ENCODE results near the gene ORC6. TPM values are rescaled to one million over a fixed set of nuclear protein-coding genes. Genes with fewer than 3 reads are reported as not detected.

Gene ORC6
- total and polyA plus RNA-seq, 9 of the 15 experiments (the other 6 are each of a cell fraction or from before 2014, with no cell fraction given), result 18.7 to 71.4 (median 47.0) TPM

DNA sequence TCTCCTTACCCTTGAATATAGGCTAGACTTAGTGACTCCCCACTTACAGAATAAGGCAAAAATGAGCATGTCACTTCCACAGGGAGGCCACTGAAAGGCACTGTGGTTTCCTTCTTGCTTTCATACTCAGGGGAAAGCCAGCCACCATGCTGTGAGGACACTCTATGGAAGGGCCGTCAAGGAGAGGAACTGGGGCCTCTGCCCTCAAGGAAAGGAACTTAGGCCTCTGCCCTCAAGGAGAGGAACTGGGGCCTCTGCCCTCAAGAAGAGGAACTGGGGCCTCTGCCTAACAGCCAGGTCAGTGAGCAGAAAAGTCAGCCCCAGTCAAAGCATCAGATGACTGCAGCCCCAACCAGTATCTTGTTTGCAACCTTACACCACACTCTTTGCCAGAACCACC, 30.5 kb upstream of the ORC6 start:
- no peak overlapping the region for H3K4me2 ChIP-seq (ENCODE audit: insufficient read depth, low read length)
- ChIA-PET POLR2A (interaction anchor here (0.6 to 1.2 kb wide), 2 partner anchors 10 to 29 kb away, joined by 3 read pairs; no protein-coding TSS in a partner anchor), CTCF (ENCODE audit: low intra/inter-chr PET ratio) (no interaction called here)
- no peaks in the 10 kb centered on the region for H3K79me2 ChIP-seq (ENCODE audit: control insufficient read depth, insufficient read depth, low read length)
- no peaks in the 10 kb centered on the region for H3K27me3 ChIP-seq (ENCODE audit: control insufficient read depth in 2 of 2, insufficient read depth in 2 of 2, low read length in 2 of 2)
- H4K20me1 ChIP-seq (replicated peaks; ENCODE audit: control insufficient read depth, insufficient read depth, low read length), result no peaks in the 10 kb centered on the region
- TF ChIP-seq SPI1 (IDR thresholded peaks at IDR 0.05; ENCODE audit: borderline replicate concordance, low read depth, low read length) (peak; percentile 89; the same call in 1 of the 2 replicates), YBX1 (IDR thresholded peaks at IDR 0.05) (no peak)
- H3K9ac ChIP-seq (ENCODE audit: insufficient read depth in 1 of 2, low read depth in 2 of 2, low read length in 2 of 2), result no peak overlapping the region
- H3K9me1 ChIP-seq (ENCODE audit: control insufficient read depth, insufficient read depth, low read length), result no peaks in the 10 kb centered on the region
- DNase-seq (ENCODE audit: extremely low read depth in 1 of 4, low spot score in 3 of 4) (no peak), FAIRE-seq (no peak), ATAC-seq (peak; percentile 63)
- intact Hi-C loops (cut with micrococcal nuclease), result no loop called here
- BruUV-seq (replicated peaks), result no TSS peak
- H3K4me1 ChIP-seq (replicated peaks in 1 of 2; ENCODE audit: control insufficient read depth in 2 of 2, insufficient read depth in 2 of 2, low read length in 2 of 2), result no peaks in the 10 kb centered on the region; a peak in 1 of 5 replicates
- no peaks in the 10 kb centered on the region for H3K9me3 ChIP-seq (replicated peaks; ENCODE audit: control insufficient read depth, insufficient read depth, low read depth, low read length)
- H3K36me3 ChIP-seq (ENCODE audit: control insufficient read depth, insufficient read depth, low read length), result peaks cover 46% of the 10 kb centered on the region; the same call in 2 of the 3 replicates
- no peak overlapping the region for H3K4me3 ChIP-seq
- no peak overlapping the region for H3K27ac ChIP-seq (ENCODE audit: extremely low read depth, low read depth, low read length)
- 41% methylated on average over 1 of the region's 1 CpG for WGBS (ENCODE audit: insufficient coverage, low coverage, missing lambda C conversion rate)
- in situ Hi-C loops (cut with MboI), result loop anchor here (25.0 kb wide), 1 partner anchor 253 kb away; no protein-coding TSS in a partner anchor
- H2AFZ ChIP-seq (ENCODE audit: low read depth, low read length), result no peak overlapping the region

DNA sequence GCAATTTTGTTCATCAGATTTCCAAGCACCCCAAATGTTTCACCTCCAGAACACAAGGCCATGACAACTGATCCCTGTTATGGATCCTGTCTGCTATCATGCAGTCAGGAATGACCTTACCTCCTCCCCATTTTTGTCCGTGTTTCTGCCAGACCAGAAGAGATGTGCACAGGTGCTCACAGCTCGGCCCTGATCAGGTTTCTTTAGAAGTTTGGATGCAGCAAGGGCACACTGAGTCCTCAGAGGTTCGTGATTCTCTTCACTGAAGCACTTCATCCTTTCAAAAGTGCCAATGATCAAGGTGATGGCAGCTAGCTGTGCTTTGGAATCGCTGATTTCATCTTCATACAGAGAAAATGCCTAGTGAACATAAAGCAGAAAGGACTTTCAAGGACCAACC, 27.3 kb upstream of the ORC6 start:
- Histone ChIP-seq H3K27ac (ENCODE audit: extremely low read depth, low read depth, low read length) (no peak overlapping the region), H3K4me3 (no peak overlapping the region), H4K20me1 (replicated peaks; ENCODE audit: control insufficient read depth, insufficient read depth, low read length) (no peaks in the 10 kb centered on the region), H3K36me3 (ENCODE audit: control insufficient read depth, insufficient read depth, low read length) (peaks cover 60% of the 10 kb centered on the region), H3K27me3 (ENCODE audit: control insufficient read depth in 2 of 2, insufficient read depth in 2 of 2, low read length in 2 of 2) (no peaks in the 10 kb centered on the region), H3K9ac (ENCODE audit: insufficient read depth in 1 of 2, low read depth in 2 of 2, low read length in 2 of 2) (no peak overlapping the region), H2AFZ (ENCODE audit: low read depth, low read length) (no peak overlapping the region), H3K9me1 (ENCODE audit: control insufficient read depth, insufficient read depth, low read length) (no peaks in the 10 kb centered on the region), H3K9me3 (replicated peaks; ENCODE audit: control insufficient read depth, insufficient read depth, low read depth, low read length) (no peaks in the 10 kb centered on the region), H3K4me2 (ENCODE audit: insufficient read depth, low read length) (no peak overlapping the region), H3K4me1 (replicated peaks in 1 of 2; ENCODE audit: control insufficient read depth in 2 of 2, insufficient read depth in 2 of 2, low read length in 2 of 2) (no peaks in the 10 kb centered on the region; a peak in 1 of 5 replicates), H3K79me2 (ENCODE audit: control insufficient read depth, insufficient read depth, low read length) (no peaks in the 10 kb centered on the region)
- intact Hi-C loops (cut with micrococcal nuclease) (no loop called here), in situ Hi-C loops (cut with MboI) (loop anchor here (25.0 kb wide), 1 partner anchor 250 kb away; no protein-coding TSS in a partner anchor)
- POLR2A ChIA-PET, result interaction anchor here (1.1 kb wide), 1 partner anchor 247 kb away, joined by 3 read pairs; no protein-coding TSS in a partner anchor
- no peak for DNase-seq (ENCODE audit: extremely low read depth in 1 of 4, low spot score in 3 of 4)
- WGBS (ENCODE audit: insufficient coverage, low coverage, missing lambda C conversion rate), result 68% methylated on average over 4 of the region's 4 CpGs
- CTCF ChIA-PET (ENCODE audit: low intra/inter-chr PET ratio), result no interaction called here
- BruUV-seq (replicated peaks), result no TSS peak
- ATAC-seq, result no peak
- FAIRE-seq, result no peak
- TF ChIP-seq HNRNPK (IDR thresholded peaks at IDR 0.05; ENCODE audit: low read depth, low read length, poor library complexity, severe bottlenecking) (no peak), MEIS2 (IDR thresholded peaks at IDR 0.05; ENCODE audit: partially characterized antibody) (no peak), NCOA1 (IDR thresholded peaks at IDR 0.05; ENCODE audit: low read depth) (no peak)
